ENCODE results near the gene ACE.

- no peak for TF ChIP-seq CTCF (IDR thresholded peaks at IDR 0.05)
- TF ChIP-seq TEAD4 (CRISPR knock-in tag; IDR thresholded peaks at IDR 0.05): no peak
- no peak for TF ChIP-seq TP53 (CRISPR knock-in tag; IDR thresholded peaks at IDR 0.05)
- no peak for TF ChIP-seq AFF4 (CRISPR knock-in tag; IDR thresholded peaks at IDR 0.05; ENCODE audit: borderline replicate concordance)
- TF ChIP-seq ZNF219 (CRISPR knock-in tag; IDR thresholded peaks at IDR 0.05; ENCODE audit: borderline replicate concordance): no peak
- TF ChIP-seq ATF2 (CRISPR knock-in tag; IDR thresholded peaks at IDR 0.05; ENCODE audit: borderline replicate concordance, low read depth): no peak
- TF ChIP-seq USF2 (CRISPR knock-in tag; IDR thresholded peaks at IDR 0.05): no peak
- TF ChIP-seq FOXJ3 (CRISPR knock-in tag; IDR thresholded peaks at IDR 0.05; ENCODE audit: borderline replicate concordance): no peak
Measured at GRCh38 chr17:63516910-63517824, 40.3 kb downstream of the ACE start.
